ENCODE data around the gene ARMC9. TPM values are rescaled to one million over a fixed set of nuclear protein-coding genes. Genes with fewer than 3 reads are reported as not detected.
A peak's percentile ranks its signal among the peaks of the same experiment; 100 is the strongest.

ARMC9 gene
- total RNA-seq, 6 donors from 2014 or later: 26.7 to 145 (median 61.0) TPM

DNA sequence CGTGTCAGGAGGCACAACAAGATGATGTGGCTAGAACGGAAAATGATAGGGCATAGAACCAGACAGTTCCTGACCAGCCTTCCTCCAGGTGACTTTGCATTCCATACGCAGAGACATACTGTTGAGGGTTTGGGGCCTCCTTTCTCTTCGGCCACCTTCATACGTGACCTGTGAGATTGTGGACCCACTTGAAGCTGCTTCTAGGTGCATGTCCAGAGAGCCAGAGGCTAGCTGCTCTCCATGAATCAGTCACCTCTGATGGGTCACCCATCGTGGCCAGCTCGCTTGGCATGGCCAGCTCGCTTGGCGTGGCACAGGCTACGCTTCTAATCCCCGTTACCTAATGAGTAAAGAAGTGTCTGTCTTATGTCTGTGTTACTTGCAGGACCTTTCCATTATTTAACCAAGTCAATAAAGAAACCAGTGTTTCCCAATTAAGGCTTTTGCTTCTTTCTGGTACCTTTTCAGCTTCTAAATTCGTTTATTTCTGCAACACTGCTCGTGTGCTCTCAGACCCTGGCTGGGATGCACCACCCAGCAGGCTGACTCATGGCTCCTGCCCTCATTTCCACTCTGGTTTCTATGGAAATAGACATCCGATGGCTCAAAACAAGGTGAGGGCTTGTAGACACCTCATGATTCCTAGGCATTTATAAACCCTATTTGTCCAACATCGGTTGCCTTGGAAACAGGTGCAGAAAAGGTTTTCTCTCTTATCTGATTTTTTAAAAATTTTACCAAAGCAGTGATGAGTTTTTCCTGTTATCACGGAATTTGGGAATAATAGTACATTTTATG lies 110.4 kb downstream of the ARMC9 start:
- Histone ChIP-seq H3K27ac (no peak overlapping the region), H3K4me3 (no peak overlapping the region), H3K36me3 (no peaks in the 10 kb centered on the region), H3K4me1 (peaks cover 0 to 19% (median 2%) of the 10 kb centered on the region in 4 donors), H3K9me3 (no peaks in the 10 kb centered on the region), H3K27me3 (no peaks in the 10 kb centered on the region)
- TF ChIP-seq POLR2AphosphoS5 (IDR thresholded peaks at IDR 0.05): no peak
- TF ChIP-seq CTCF (IDR thresholded peaks at IDR 0.05): no peak
- TF ChIP-seq EP300 (IDR thresholded peaks at IDR 0.05): no peak
- TF ChIP-seq POLR2A (IDR thresholded peaks at IDR 0.05): no peak
- ATAC-seq (ENCODE audit: low FRiP score in 2 of 2) (no peak), DNase-seq (peak in 1 of 2 donors; percentile 29)
- WGBS, 2 donors: 92 to 95% methylated on average over 16 of the region's 16 CpGs

DNA sequence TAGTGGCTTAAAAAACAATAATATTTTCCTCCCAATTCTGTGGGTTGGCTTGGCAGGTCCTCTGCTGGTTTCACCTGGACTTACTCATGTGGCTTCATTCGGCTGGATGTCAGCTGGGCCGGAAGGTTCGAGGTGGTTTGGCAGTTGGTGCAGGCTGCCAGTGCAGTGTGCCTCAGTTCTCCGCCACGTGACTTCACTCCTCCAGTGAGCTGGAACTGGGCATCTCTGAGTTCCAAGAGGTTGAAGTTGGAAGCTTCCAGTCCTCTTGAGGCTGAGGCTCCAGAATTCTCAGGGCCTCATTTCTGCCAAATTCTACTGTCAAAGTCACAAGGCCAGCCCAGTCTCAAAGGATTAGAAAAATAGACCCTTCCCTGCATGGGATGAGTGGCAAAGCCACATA lies 113.6 kb downstream of the ARMC9 start:
- TF ChIP-seq EP300 (IDR thresholded peaks at IDR 0.05) (no peak), POLR2A (IDR thresholded peaks at IDR 0.05) (no peak), POLR2AphosphoS5 (IDR thresholded peaks at IDR 0.05) (no peak), CTCF (IDR thresholded peaks at IDR 0.05) (no peak)
- H3K4me3 ChIP-seq: no peak overlapping the region
- 84 to 97% methylated on average over 5 of the region's 5 CpGs for WGBS, 2 donors
- no peaks in the 10 kb centered on the region for H3K36me3 ChIP-seq
- no peak overlapping the region for H3K27ac ChIP-seq
- peaks cover 0 to 4% (median 0%) of the 10 kb centered on the region in 4 donors for H3K4me1 ChIP-seq
- H3K27me3 ChIP-seq: no peaks in the 10 kb centered on the region
- no peaks in the 10 kb centered on the region for H3K9me3 ChIP-seq
- ATAC-seq (ENCODE audit: low FRiP score in 2 of 2) (no peak), DNase-seq (no peak)

GRCh38 chr2:231315896-231316295 lies 117.5 kb downstream of the ARMC9 start:
- Histone ChIP-seq H3K27me3 (no peaks in the 10 kb centered on the region), H3K4me3 (no peak overlapping the region), H3K4me1 (peaks cover 0 to 5% (median under 1%) of the 10 kb centered on the region in 4 donors), H3K9me3 (no peaks in the 10 kb centered on the region), H3K36me3 (no peaks in the 10 kb centered on the region), H3K27ac (no peak overlapping the region)
- TF ChIP-seq POLR2A (IDR thresholded peaks at IDR 0.05): no peak
- TF ChIP-seq POLR2AphosphoS5 (IDR thresholded peaks at IDR 0.05): no peak
- TF ChIP-seq EP300 (IDR thresholded peaks at IDR 0.05): no peak
- no peak for TF ChIP-seq CTCF (IDR thresholded peaks at IDR 0.05)
- 71 to 73% methylated on average over 3 of the region's 3 CpGs for WGBS, 2 donors
- ATAC-seq (ENCODE audit: low FRiP score in 2 of 2) (peak in 1 of 2 donors; percentile 56), DNase-seq (no peak)

- no peaks in the 10 kb centered on the region for H3K9me3 ChIP-seq
- no peak overlapping the region for H3K4me3 ChIP-seq
- ATAC-seq (ENCODE audit: low FRiP score in 2 of 2) (no peak), DNase-seq (no peak)
- no peaks in the 10 kb centered on the region for H3K36me3 ChIP-seq
- WGBS, 2 donors: 93 to 95% methylated on average over 2 of the region's 2 CpGs
- peaks cover 0 to 11% (median 4%) of the 10 kb centered on the region in 4 donors for H3K4me1 ChIP-seq
- H3K27ac ChIP-seq: no peak overlapping the region
- no peaks in the 10 kb centered on the region for H3K27me3 ChIP-seq
- TF ChIP-seq CTCF (IDR thresholded peaks at IDR 0.05): no peak
- TF ChIP-seq POLR2AphosphoS5 (IDR thresholded peaks at IDR 0.05): no peak
- TF ChIP-seq POLR2A (IDR thresholded peaks at IDR 0.05): no peak
- TF ChIP-seq EP300 (IDR thresholded peaks at IDR 0.05): no peak
Observed at GRCh38 chr2:231317579-231317978, 119.1 kb downstream of the ARMC9 start.

DNA sequence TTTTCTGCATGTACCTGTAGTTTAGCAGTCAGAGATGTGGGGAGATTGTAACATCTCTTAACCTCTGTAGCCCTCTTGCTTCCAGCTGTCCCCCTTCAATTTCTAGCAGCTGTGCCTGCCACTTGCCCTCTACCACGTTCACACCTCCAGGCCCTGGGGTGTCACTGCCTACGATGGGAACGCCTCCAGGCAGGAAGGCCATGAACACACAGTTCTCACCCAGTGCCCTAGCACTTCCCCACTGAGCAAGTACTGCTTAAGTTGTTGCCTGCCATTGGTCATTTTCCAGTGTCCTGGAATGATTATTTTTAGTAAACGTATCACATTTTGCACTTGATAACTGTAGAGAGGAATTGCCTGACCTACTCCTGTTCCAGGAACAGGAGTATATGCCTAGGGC lies 120.0 kb downstream of the ARMC9 start:
- no peak for DNase-seq
- Histone ChIP-seq H3K36me3 (no peaks in the 10 kb centered on the region), H3K27me3 (no peaks in the 10 kb centered on the region), H3K27ac (no peak overlapping the region), H3K4me1 (peaks cover 0 to 11% (median 4%) of the 10 kb centered on the region in 4 donors), H3K9me3 (no peaks in the 10 kb centered on the region), H3K4me3 (no peak overlapping the region)
- no peak for ATAC-seq (ENCODE audit: low FRiP score in 2 of 2)
- TF ChIP-seq EP300 (IDR thresholded peaks at IDR 0.05) (no peak), POLR2A (IDR thresholded peaks at IDR 0.05) (no peak), POLR2AphosphoS5 (IDR thresholded peaks at IDR 0.05) (no peak), CTCF (IDR thresholded peaks at IDR 0.05) (no peak)
- WGBS, 2 donors: 82 to 94% methylated on average over 4 of the region's 4 CpGs

All from upper lobe of left lung (tissue), 6 donors.